Measurements from ENCODE around the gene ALKBH2.

ALKBH2 gene

DNA sequence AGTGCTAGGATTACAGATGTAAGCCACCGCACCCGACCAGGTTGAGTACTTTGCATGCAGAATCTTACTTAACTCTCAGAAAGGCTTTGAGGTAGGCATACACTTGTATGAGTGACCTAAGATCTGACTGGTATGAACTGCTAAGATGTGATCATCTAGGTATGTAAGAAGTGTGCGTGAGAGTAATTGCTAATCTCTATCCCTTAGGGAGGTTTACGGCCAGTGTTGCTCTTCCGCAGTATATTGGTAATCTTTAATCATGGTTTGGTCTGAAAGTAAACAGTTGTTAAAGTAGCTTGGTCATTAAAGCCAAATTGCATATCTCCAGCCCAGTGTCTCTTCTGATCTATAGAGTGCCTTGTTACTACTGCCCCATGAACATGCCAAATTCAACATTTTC, 11.9 kb upstream of the ALKBH2 start:
- H2AFZ ChIP-seq (ENCODE audit: low read depth, low read length) = no peak overlapping the region
- H3K27me3 ChIP-seq (ENCODE audit: insufficient read depth, low read length) = no peaks in the 10 kb centered on the region
- H3K4me1 ChIP-seq (ENCODE audit: insufficient read depth, low read length) = peaks cover 6% of the 10 kb centered on the region
- H3K36me3 ChIP-seq (ENCODE audit: insufficient read depth, low read length) = peaks cover 82% of the 10 kb centered on the region
- no peaks in the 10 kb centered on the region for H3K9me3 ChIP-seq (ENCODE audit: low read length)
- no peak overlapping the region for H3K4me3 ChIP-seq (ENCODE audit: low read length)

DNA sequence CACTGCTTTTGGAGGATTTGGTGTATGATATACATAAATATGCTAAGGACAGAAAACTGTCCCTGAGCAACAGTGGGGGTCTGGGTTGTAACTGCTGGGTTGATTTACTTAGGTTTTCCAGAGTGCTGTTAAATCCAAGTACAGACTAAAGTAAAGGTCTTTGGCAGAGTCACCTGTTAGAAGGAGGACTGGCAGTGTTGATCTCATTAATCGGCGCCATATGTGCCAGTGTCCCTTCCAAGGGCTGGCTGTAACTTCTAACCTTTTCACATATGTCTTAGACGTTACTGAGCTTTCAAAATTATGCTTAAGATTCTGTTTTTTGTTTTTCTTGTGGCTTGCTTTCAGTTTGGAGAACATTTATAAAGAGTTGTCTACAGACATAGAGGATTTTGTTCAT, 9.2 kb upstream of the ALKBH2 start:
- Histone ChIP-seq H3K36me3 (ENCODE audit: insufficient read depth, low read length) (peaks cover 70% of the 10 kb centered on the region), H3K4me1 (ENCODE audit: insufficient read depth, low read length) (peaks cover 12% of the 10 kb centered on the region), H2AFZ (ENCODE audit: low read depth, low read length) (no peak overlapping the region), H3K4me3 (ENCODE audit: low read length) (no peak overlapping the region), H3K9me3 (ENCODE audit: low read length) (no peaks in the 10 kb centered on the region), H3K27me3 (ENCODE audit: insufficient read depth, low read length) (no peaks in the 10 kb centered on the region)

DNA sequence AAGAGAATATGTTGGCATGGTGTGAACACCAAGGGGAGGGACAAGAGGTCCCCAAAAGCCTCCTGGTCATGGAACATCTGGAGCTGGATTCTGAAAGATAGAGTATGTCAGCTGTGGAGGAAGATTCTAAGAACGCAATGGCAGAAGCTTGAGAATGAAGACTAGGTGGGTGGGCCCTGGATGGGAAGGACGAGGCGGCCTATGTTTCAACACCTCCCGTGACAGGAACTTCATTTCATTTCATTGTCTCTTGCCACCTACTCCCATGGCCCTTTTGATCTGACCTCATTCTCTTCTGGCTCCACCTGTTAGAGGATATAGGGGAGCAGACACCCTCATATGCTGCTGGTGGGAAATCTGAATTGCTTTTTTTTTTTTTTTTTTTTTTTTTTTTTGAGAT, 7.5 kb upstream of the ALKBH2 start:
- Histone ChIP-seq H3K4me3 (ENCODE audit: low read length) (no peak overlapping the region), H2AFZ (ENCODE audit: low read depth, low read length) (no peak overlapping the region), H3K27me3 (ENCODE audit: insufficient read depth, low read length) (no peaks in the 10 kb centered on the region), H3K36me3 (ENCODE audit: insufficient read depth, low read length) (peaks cover 60% of the 10 kb centered on the region), H3K4me1 (ENCODE audit: insufficient read depth, low read length) (peaks cover 12% of the 10 kb centered on the region), H3K9me3 (ENCODE audit: low read length) (no peaks in the 10 kb centered on the region)

DNA sequence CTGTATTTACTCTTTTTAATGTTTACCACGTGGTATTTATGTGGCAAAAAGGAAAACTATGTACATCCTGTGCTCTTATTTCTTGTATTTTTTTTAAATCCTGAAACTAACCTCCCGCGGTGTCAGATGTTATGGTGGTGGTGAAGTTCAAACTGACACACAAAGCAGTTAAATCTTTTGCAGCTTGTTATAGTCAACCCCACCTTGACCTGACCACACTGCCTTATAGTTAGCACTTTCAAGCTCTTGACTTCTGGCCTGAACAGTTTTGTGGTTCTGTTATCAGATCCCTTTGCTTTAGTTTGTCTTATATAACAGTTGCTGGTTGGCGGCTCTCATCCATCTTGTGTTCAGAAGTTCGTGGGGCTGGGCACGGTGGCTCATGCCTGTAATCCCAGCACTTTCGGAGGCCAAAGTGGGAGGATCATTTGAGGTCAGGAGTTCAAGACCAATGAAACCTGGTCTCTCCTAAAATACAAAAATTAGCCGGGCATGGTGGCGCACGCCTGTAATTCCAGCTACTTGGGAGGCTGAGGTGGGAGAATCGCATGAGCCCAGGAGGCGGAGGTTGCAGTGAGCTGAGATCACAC, 6.3 kb upstream of the ALKBH2 start:
- Histone ChIP-seq H3K36me3 (ENCODE audit: insufficient read depth, low read length) (peaks cover 49% of the 10 kb centered on the region), H3K9me3 (ENCODE audit: low read length) (no peaks in the 10 kb centered on the region), H3K27me3 (ENCODE audit: insufficient read depth, low read length) (no peaks in the 10 kb centered on the region), H3K4me3 (ENCODE audit: low read length) (peak overlapping the region; percentile 87), H3K4me1 (ENCODE audit: insufficient read depth, low read length) (peaks cover 12% of the 10 kb centered on the region), H2AFZ (ENCODE audit: low read depth, low read length) (no peak overlapping the region)

DNA sequence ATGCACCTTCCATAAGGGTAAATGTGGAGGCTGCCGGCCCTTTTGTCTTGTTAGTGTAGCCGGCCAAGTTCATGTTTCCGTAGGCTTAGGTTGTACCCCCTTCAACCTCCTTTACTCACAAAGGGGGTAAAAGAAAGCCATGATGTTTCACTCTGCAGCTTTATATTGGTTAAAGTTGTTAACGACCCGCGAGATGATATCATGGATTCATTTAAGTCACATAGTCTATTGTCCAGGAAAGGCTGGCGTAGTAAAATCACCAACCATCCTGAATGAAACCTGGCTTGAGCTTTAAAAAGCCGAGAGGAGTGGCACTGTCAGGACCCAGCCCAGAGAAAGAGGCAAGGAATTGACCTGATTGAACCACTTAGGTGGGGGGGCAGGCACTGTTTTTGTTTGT, 5.4 kb upstream of the ALKBH2 start:
- peaks cover 12% of the 10 kb centered on the region for H3K4me1 ChIP-seq (ENCODE audit: insufficient read depth, low read length)
- peaks cover 41% of the 10 kb centered on the region for H3K36me3 ChIP-seq (ENCODE audit: insufficient read depth, low read length)
- peak overlapping the region; percentile 91 for H2AFZ ChIP-seq (ENCODE audit: low read depth, low read length)

DNA sequence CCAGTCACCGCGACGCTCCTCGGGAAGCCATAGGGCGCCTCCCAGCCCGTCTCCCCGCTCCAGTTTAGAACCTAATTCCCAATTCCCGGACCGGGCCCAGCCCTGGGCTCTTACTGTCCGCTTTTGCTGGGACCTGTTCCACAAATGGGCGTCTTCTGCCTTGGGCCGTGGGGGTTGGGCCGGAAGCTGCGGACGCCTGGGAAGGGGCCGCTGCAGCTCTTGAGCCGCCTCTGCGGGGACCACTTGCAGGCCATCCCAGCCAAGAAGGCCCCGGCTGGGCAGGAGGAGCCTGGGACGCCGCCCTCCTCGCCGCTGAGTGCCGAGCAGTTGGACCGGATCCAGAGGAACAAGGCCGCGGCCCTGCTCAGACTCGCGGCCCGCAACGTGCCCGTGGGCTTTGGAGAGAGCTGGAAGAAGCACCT, 4.9 kb upstream of the ALKBH2 start:
- Histone ChIP-seq H2AFZ (ENCODE audit: low read depth, low read length) (peak overlapping the region; percentile 91), H3K9me3 (ENCODE audit: low read length) (no peaks in the 10 kb centered on the region), H3K27me3 (ENCODE audit: insufficient read depth, low read length) (no peaks in the 10 kb centered on the region), H3K4me3 (ENCODE audit: low read length) (peak overlapping the region; percentile 87), H3K4me1 (ENCODE audit: insufficient read depth, low read length) (peaks cover 13% of the 10 kb centered on the region), H3K36me3 (ENCODE audit: insufficient read depth, low read length) (peaks cover 37% of the 10 kb centered on the region)

More for the DNA sequence above, 5.4 kb upstream of the ALKBH2 start:
- Histone ChIP-seq H3K27me3 (ENCODE audit: insufficient read depth, low read length) (no peaks in the 10 kb centered on the region), H3K9me3 (ENCODE audit: low read length) (no peaks in the 10 kb centered on the region), H3K4me3 (ENCODE audit: low read length) (peak overlapping the region; percentile 87)

DNA sequence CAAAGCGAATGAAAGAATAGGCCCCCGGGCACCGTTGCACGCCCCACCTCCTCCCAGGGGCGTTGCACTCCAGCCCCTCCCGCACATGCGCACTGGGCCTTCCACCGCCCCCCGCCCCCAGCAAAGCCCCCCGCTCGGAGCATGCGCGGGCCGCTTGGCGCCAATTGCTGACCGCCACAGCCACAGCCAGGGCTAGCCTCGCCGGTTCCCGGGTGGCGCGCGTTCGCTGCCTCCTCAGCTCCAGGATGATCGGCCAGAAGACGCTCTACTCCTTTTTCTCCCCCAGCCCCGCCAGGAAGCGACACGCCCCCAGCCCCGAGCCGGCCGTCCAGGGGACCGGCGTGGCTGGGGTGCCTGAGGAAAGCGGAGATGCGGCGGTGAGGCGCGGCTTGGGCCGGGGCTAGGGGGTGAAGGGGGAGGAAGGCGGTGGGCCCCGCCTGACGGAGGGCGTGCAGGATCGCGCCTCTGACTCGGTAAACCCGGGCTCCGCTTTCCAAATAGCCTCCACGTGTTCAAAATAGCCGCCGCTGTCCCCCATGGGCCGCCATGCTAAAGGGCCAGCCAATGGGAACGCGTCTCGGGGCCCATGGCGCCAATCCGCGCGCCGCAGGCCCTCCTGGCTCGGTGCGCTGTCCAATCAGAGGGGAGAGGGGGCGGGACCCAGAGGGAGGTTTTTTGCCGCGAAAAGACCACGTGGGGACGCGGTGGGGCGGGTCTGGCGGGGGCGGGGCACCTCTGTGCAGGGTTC, 4.3 kb upstream of the ALKBH2 start, which contains the start of gene UNG:
TSS of gene UNG (plus strand) at position 163 of the 748 bp plus-strand sequence. CDS start at position 246, 83 bp downstream.
- peaks cover 18% of the 10 kb centered on the region for H3K4me1 ChIP-seq (ENCODE audit: insufficient read depth, low read length)
- peak within 1 kb of the TSS; percentile 91 for H2AFZ ChIP-seq (ENCODE audit: low read depth, low read length)
- no peaks in the 10 kb centered on the region for H3K9me3 ChIP-seq (ENCODE audit: low read length)
- no peaks in the 10 kb centered on the region for H3K27me3 ChIP-seq (ENCODE audit: insufficient read depth, low read length)
- peak within 1 kb of the TSS; percentile 87 for H3K4me3 ChIP-seq (ENCODE audit: low read length)
- peaks cover 33% of the 10 kb centered on the region for H3K36me3 ChIP-seq (ENCODE audit: insufficient read depth, low read length)

DNA sequence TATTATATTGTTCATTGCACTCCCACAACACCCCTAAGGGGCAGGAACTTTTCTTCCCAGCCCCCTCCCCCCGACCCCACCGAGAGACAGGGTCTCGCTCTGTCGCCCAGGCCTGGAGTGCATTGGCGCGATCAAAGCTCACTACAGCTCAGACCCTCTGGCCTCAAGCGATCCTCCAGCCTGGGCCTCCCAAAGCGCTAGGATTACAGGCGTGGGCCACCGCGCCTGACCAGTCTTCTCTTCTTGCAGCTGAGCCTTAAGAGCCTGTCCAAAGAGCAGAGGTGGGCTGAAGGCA, 3.8 kb upstream of the ALKBH2 start:
- peaks cover 28% of the 10 kb centered on the region for H3K36me3 ChIP-seq (ENCODE audit: insufficient read depth, low read length)
- no peaks in the 10 kb centered on the region for H3K9me3 ChIP-seq (ENCODE audit: low read length)
- H3K4me3 ChIP-seq (ENCODE audit: low read length) = peak overlapping the region; percentile 58
- peaks cover 22% of the 10 kb centered on the region for H3K4me1 ChIP-seq (ENCODE audit: insufficient read depth, low read length)
- H3K27me3 ChIP-seq (ENCODE audit: insufficient read depth, low read length) = no peaks in the 10 kb centered on the region
- H2AFZ ChIP-seq (ENCODE audit: low read depth, low read length) = peak overlapping the region; percentile 88

DNA sequence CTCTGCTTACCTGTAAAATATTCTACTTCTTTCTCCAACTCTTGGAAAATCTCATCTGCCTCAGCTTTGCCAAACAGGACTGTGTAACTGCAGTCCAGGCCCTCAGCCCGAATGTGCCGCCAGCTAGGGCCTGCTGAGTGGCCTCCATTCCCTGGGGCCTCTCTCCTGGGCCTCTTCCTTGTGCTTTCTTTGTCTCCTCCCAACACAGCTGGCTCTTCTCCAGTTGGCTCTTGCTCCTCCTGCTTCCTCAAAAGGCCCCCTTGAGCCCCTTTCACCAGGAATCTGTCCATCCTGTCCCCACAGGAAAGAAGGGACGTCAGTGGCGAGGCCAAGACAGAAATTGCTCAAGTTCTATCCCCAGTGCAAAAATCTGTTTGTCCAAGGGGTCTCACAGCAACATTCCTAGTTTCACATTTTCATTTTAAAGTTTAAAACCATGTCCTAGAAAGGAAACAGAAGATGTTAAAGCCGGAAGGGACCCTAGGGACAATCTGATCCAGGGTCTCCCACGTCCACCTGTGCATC, 713 bp downstream of the ALKBH2 start:
- H3K4me3 ChIP-seq (ENCODE audit: low read length) = peak overlapping the region; percentile 67
- no peaks in the 10 kb centered on the region for H3K27me3 ChIP-seq (ENCODE audit: insufficient read depth, low read length)
- peak overlapping the region; percentile 57 for H2AFZ ChIP-seq (ENCODE audit: low read depth, low read length)
- peaks cover 10% of the 10 kb centered on the region for H3K4me1 ChIP-seq (ENCODE audit: insufficient read depth, low read length)
- no peaks in the 10 kb centered on the region for H3K9me3 ChIP-seq (ENCODE audit: low read length)
- H3K36me3 ChIP-seq (ENCODE audit: insufficient read depth, low read length) = peaks cover 32% of the 10 kb centered on the region

DNA sequence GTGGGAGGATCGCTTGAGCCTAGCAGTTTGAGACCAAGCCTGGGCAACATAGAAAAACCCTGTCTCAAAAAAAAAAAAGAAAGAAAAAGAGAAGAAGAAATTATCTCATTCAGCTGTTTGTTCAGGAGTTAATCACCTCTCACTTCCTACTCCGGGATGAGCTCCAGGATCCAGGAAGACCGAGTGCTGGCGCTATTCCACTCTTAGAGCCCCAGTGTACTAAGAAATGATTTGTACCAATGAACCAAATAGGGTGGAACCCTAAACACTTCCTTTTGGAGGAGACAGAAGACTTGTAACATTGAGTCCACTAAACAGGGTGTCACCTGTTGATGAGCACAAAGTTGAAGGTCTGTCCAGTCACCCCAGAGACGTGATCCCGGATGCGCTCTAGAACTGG, 3.6 kb downstream of the ALKBH2 start:
- H2AFZ ChIP-seq (ENCODE audit: low read depth, low read length) = no peak overlapping the region
- peaks cover 58% of the 10 kb centered on the region for H3K36me3 ChIP-seq (ENCODE audit: insufficient read depth, low read length)
- no peaks in the 10 kb centered on the region for H3K27me3 ChIP-seq (ENCODE audit: insufficient read depth, low read length)
- H3K4me1 ChIP-seq (ENCODE audit: insufficient read depth, low read length) = peaks cover 10% of the 10 kb centered on the region
- H3K4me3 ChIP-seq (ENCODE audit: low read length) = no peak overlapping the region
- no peaks in the 10 kb centered on the region for H3K9me3 ChIP-seq (ENCODE audit: low read length)

DNA sequence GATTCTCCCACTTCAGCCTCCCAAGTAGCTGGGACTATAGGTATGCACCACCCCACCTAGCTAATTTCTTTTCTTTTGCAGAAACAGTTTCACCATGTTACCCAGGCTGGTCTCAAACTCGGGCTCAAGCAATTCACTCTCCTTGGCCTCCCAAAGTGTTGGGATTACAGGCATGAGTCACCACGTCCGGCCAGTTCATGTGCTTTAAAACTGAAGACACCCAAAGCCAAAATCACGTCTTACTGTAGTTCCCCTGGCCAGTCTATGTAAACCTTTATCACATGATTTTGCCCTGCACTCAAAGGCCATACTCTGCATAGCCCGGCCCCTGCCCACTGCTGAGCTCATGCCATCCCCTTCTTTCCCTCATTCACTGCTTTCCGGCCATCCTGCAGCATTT, 4.5 kb downstream of the ALKBH2 start:
- Histone ChIP-seq H2AFZ (ENCODE audit: low read depth, low read length) (no peak overlapping the region), H3K9me3 (ENCODE audit: low read length) (no peaks in the 10 kb centered on the region), H3K4me1 (ENCODE audit: insufficient read depth, low read length) (peaks cover 10% of the 10 kb centered on the region), H3K36me3 (ENCODE audit: insufficient read depth, low read length) (peaks cover 66% of the 10 kb centered on the region), H3K4me3 (ENCODE audit: low read length) (no peak overlapping the region), H3K27me3 (ENCODE audit: insufficient read depth, low read length) (no peaks in the 10 kb centered on the region)

DNA sequence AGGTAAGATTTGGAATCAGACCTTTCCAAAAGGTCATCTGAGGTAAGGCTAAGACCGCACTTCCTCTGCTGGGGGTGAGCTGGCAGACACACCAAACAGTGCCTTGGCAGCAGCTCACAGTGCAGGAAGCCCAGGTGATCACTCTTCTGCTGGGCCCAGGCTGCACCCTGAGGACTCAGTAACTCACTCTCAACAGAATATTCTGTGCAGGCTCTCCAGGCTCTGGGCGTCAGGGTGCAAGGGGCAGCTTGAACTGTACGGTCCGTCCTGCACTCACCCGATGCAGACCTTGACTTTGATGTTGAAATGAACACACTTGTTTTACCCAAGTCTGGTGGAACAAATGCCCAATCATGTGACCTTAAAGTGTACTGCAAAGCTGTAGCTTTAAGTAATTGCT, 6.0 kb downstream of the ALKBH2 start:
- Histone ChIP-seq H2AFZ (ENCODE audit: low read depth, low read length) (no peak overlapping the region), H3K4me1 (ENCODE audit: insufficient read depth, low read length) (no peaks in the 10 kb centered on the region), H3K9me3 (ENCODE audit: low read length) (no peaks in the 10 kb centered on the region), H3K36me3 (ENCODE audit: insufficient read depth, low read length) (peaks cover 82% of the 10 kb centered on the region), H3K27me3 (ENCODE audit: insufficient read depth, low read length) (no peaks in the 10 kb centered on the region), H3K4me3 (ENCODE audit: low read length) (no peak overlapping the region)

DNA sequence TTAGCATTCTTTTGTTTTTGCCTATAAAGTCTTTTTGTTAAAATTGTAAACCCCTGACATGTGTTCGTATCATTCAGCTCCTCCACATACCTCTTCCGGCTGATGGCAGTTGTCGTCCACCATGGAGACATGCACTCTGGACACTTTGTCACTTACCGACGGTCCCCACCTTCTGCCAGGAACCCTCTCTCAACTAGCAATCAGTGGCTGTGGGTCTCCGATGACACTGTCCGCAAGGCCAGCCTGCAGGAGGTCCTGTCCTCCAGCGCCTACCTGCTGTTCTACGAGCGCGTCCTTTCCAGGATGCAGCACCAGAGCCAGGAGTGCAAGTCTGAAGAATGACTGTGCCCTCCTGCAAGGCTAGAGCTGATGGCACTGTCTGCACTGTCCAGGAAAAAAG, 7.7 kb downstream of the ALKBH2 start:
- H3K9me3 ChIP-seq (ENCODE audit: low read length) = no peaks in the 10 kb centered on the region
- no peaks in the 10 kb centered on the region for H3K4me1 ChIP-seq (ENCODE audit: insufficient read depth, low read length)
- H3K36me3 ChIP-seq (ENCODE audit: insufficient read depth, low read length) = peaks cover 84% of the 10 kb centered on the region
- H2AFZ ChIP-seq (ENCODE audit: low read depth, low read length) = no peak overlapping the region
- H3K4me3 ChIP-seq (ENCODE audit: low read length) = no peak overlapping the region
- H3K27me3 ChIP-seq (ENCODE audit: insufficient read depth, low read length) = no peaks in the 10 kb centered on the region
